ENCODE results near the gene KANSL1. TPM values are rescaled to one million over a fixed set of nuclear protein-coding genes. Genes with fewer than 3 reads are reported as not detected.
"Not testable (repeated sequence)": the region's sequence is repeated elsewhere in the genome, so short reads cannot be mapped to it uniquely, and the experiment has no call there.

Gene KANSL1
- polyA plus RNA-seq, 1 experiment, result 14.1 TPM

DNA sequence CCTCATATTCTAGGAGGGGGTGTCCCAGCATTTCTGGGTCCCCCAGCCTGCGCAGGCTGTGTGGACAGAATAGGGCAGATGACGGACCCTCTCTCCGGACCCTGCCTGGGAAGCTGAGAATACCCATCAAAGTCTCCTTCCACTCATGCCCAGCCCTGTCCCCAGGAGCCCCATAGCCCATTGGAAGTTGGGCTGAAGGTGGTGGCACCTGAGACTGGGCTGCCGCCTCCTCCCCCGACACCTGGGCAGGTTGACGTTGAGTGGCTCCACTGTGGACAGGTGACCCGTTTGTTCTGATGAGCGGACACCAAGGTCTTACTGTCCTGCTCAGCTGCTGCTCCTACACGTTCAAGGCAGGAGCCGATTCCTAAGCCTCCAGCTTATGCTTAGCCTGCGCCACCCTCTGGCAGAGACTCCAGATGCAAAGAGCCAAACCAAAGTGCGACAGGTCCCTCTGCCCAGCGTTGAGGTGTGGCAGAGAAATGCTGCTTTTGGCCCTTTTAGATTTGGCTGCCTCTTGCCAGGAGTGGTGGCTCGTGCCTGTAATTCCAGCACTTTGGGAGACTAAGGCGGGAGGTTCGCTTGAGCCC is 182.5 kb downstream of the KANSL1 start:
- TF ChIP-seq CTCF (IDR thresholded peaks at IDR 0.05; ENCODE audit: insufficient read depth, low read depth, low read length), result no peak
- Histone ChIP-seq H3K4me3 (ENCODE audit: low read depth, low read length) (no peak overlapping the region), H3K36me3 (ENCODE audit: control insufficient read depth, insufficient read depth, low read length) (no peaks in the 10 kb centered on the region), H3K27me3 (ENCODE audit: control insufficient read depth, insufficient read depth, low read length) (no peaks in the 10 kb centered on the region)
- CTCF ChIA-PET, result interaction anchor here (0.6 to 3.9 kb wide), 5 partner anchors 9 to 34 kb away, joined by 3 to 20 read pairs (median 3); no protein-coding TSS in a partner anchor
- POLR2A ChIA-PET, result no interaction called here
- no peak for DNase-seq (ENCODE audit: low read depth)

GRCh38 chr17:46009681-46010596 is 183.3 kb downstream of the KANSL1 start:
- ChIA-PET POLR2A (no interaction called here), CTCF (interaction anchor here (0.7 to 1.4 kb wide), 4 partner anchors 9 to 775 kb away, joined by 3 to 6 read pairs (median 3); no protein-coding TSS in a partner anchor)
- H3K27me3 ChIP-seq (ENCODE audit: control insufficient read depth, insufficient read depth, low read length), result no peaks in the 10 kb centered on the region
- no peak for DNase-seq (ENCODE audit: low read depth)
- no peaks in the 10 kb centered on the region for H3K36me3 ChIP-seq (ENCODE audit: control insufficient read depth, insufficient read depth, low read length)
- no peak overlapping the region for H3K4me3 ChIP-seq (ENCODE audit: low read depth, low read length)
- no peak for TF ChIP-seq CTCF (IDR thresholded peaks at IDR 0.05; ENCODE audit: insufficient read depth, low read depth, low read length)

DNA sequence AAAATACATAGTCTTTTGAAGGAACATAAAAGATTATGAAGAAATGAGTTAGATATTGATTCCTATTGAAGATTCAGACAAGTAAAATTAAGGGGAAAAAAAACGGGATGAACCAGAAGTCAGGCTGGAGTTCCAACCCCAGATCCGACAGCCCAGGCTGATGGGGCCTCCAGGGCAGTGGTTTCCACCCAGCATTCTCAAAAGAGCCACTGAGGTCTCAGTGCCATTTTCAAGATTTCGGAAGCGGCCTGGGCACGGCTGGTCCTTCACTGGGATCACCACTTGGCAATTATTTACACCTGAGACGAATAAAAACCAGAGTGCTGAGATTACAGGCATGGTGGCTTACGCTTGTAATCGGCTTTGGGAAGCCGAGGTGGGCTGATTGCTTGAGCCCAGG is 184.6 kb downstream of the KANSL1 start:
- ChIA-PET CTCF (no interaction called here), POLR2A (no interaction called here)
- no peaks in the 10 kb centered on the region for H3K36me3 ChIP-seq (ENCODE audit: control insufficient read depth, insufficient read depth, low read length)
- no peak for DNase-seq (ENCODE audit: low read depth)
- no peak overlapping the region for H3K4me3 ChIP-seq (ENCODE audit: low read depth, low read length)
- TF ChIP-seq CTCF (IDR thresholded peaks at IDR 0.05; ENCODE audit: insufficient read depth, low read depth, low read length), result no peak
- no peaks in the 10 kb centered on the region for H3K27me3 ChIP-seq (ENCODE audit: control insufficient read depth, insufficient read depth, low read length)

- no peaks in the 10 kb centered on the region for H3K36me3 ChIP-seq (ENCODE audit: control insufficient read depth, insufficient read depth, low read length)
- no peak for TF ChIP-seq CTCF (IDR thresholded peaks at IDR 0.05; ENCODE audit: insufficient read depth, low read depth, low read length)
- DNase-seq (ENCODE audit: low read depth), result no peak
- no peaks in the 10 kb centered on the region for H3K27me3 ChIP-seq (ENCODE audit: control insufficient read depth, insufficient read depth, low read length)
- POLR2A ChIA-PET, result no interaction called here
- no peak overlapping the region for H3K4me3 ChIP-seq (ENCODE audit: low read depth, low read length)
- CTCF ChIA-PET, result interaction anchor here (1.0 kb wide), 1 partner anchor 28 kb away, joined by 5 read pairs; no protein-coding TSS in a partner anchor
Observed at GRCh38 chr17:46007461-46007965, 185.7 kb downstream of the KANSL1 start.

- H3K36me3 ChIP-seq (ENCODE audit: control insufficient read depth, insufficient read depth, low read length); H3K27me3 ChIP-seq (ENCODE audit: control insufficient read depth, insufficient read depth, low read length); DNase-seq (ENCODE audit: low read depth); POLR2A ChIA-PET; H3K4me3 ChIP-seq (ENCODE audit: low read depth, low read length): not testable (repeated sequence)
- CTCF ChIA-PET, result interaction anchor here (1.0 kb wide), 1 partner anchor 15 kb away, joined by 3 read pairs; no protein-coding TSS in a partner anchor
Observed at GRCh38 chr17:46006082-46006481, 187.1 kb downstream of the KANSL1 start.

Measured in BJ (cell line).